Measurements from ENCODE around the gene MRPS5. TPM values are rescaled to one million over a fixed set of nuclear protein-coding genes. Genes with fewer than 3 reads are reported as not detected.

MRPS5 gene
- total RNA-seq, 1 donor from 2014 or later, result 75.2 TPM

GRCh38 chr2:95109260-95109659 lies 12.3 kb downstream of the MRPS5 start:
- Mint-ChIP-seq H3K27ac (no peak overlapping the region), H3K36me3 (peaks cover 21% of the 10 kb centered on the region), H3K9me3 (no peaks in the 10 kb centered on the region), H3K27me3 (ENCODE audit: insufficient read depth, low read depth) (no peaks in the 10 kb centered on the region), H3K4me1 (no peaks in the 10 kb centered on the region), H3K4me3 (no peak overlapping the region)
- Histone ChIP-seq H3K79me2 (ENCODE audit: low read depth) (no peaks in the 10 kb centered on the region), H3K36me3 (peaks cover 8% of the 10 kb centered on the region), H2AFZ (replicated peaks) (no peak overlapping the region), H3K9ac (no peak overlapping the region), H3K27ac (no peak overlapping the region), H3K4me2 (no peak overlapping the region), H4K20me1 (ENCODE audit: low read depth) (no peaks in the 10 kb centered on the region), H3K9me3 (ENCODE audit: low read depth) (no peaks in the 10 kb centered on the region), H3F3A (ENCODE audit: low read depth) (no peaks in the 10 kb centered on the region), H3K4me1 (no peaks in the 10 kb centered on the region), H3K4me3 (no peak overlapping the region), H3K27me3 (no peaks in the 10 kb centered on the region)
- TF ChIP-seq EZH2phosphoT487 (IDR thresholded peaks at IDR 0.05) (no peak), EZH2 (IDR thresholded peaks at IDR 0.05) (no peak)
- TF ChIP-seq, protein P1, sequence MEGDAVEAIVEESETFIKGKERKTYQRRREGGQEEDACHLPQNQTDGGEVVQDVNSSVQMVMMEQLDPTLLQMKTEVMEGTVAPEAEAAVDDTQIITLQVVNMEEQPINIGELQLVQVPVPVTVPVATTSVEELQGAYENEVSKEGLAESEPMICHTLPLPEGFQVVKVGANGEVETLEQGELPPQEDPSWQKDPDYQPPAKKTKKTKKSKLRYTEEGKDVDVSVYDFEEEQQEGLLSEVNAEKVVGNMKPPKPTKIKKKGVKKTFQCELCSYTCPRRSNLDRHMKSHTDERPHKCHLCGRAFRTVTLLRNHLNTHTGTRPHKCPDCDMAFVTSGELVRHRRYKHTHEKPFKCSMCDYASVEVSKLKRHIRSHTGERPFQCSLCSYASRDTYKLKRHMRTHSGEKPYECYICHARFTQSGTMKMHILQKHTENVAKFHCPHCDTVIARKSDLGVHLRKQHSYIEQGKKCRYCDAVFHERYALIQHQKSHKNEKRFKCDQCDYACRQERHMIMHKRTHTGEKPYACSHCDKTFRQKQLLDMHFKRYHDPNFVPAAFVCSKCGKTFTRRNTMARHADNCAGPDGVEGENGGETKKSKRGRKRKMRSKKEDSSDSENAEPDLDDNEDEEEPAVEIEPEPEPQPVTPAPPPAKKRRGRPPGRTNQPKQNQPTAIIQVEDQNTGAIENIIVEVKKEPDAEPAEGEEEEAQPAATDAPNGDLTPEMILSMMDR (IDR thresholded peaks at IDR 0.05), result no peak
- DNase-seq (ENCODE audit: low spot score), result no peak

DNA sequence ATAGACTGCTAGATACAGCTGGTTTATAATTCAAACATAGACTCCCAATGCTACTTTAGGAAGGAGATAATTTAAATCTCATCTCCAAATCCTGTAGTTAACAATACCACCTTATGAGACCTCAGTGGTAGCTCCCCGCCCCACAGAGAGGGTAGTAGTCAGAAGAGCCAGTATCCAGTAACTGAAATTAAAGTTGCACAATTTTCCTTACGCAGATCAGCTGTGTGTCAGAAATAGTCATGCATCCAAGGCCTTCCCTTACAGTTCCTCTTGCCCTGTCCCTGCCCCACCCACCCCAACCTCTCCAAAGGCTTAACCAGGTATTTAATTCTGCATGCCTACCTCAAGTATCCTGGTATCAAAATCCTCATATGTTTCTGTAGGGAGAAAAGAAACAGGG lies 15.5 kb downstream of the MRPS5 start:
- no peak overlapping the region for H3K4me2 ChIP-seq
- TF ChIP-seq, protein P1 (IDR thresholded peaks at IDR 0.05), result no peak
- TF ChIP-seq EZH2phosphoT487 (IDR thresholded peaks at IDR 0.05), result no peak
- H3K9ac ChIP-seq, result no peak overlapping the region
- no peaks in the 10 kb centered on the region for H3K4me1 ChIP-seq
- no peaks in the 10 kb centered on the region for H3K9me3 ChIP-seq (ENCODE audit: low read depth)
- no peak overlapping the region for H3K4me3 ChIP-seq
- Mint-ChIP-seq H3K4me3 (no peak overlapping the region), H3K9me3 (no peaks in the 10 kb centered on the region), H3K36me3 (peaks cover 23% of the 10 kb centered on the region), H3K27ac (no peak overlapping the region), H3K27me3 (ENCODE audit: insufficient read depth, low read depth) (no peaks in the 10 kb centered on the region), H3K4me1 (no peaks in the 10 kb centered on the region)
- H3K36me3 ChIP-seq, result peaks cover 21% of the 10 kb centered on the region
- H2AFZ ChIP-seq (replicated peaks), result no peak overlapping the region
- no peaks in the 10 kb centered on the region for H3K27me3 ChIP-seq
- DNase-seq (ENCODE audit: low spot score), result no peak
- no peak overlapping the region for H3K27ac ChIP-seq
- H3F3A ChIP-seq (ENCODE audit: low read depth), result no peaks in the 10 kb centered on the region
- H3K79me2 ChIP-seq (ENCODE audit: low read depth), result no peaks in the 10 kb centered on the region
- H4K20me1 ChIP-seq (ENCODE audit: low read depth), result no peaks in the 10 kb centered on the region

DNA sequence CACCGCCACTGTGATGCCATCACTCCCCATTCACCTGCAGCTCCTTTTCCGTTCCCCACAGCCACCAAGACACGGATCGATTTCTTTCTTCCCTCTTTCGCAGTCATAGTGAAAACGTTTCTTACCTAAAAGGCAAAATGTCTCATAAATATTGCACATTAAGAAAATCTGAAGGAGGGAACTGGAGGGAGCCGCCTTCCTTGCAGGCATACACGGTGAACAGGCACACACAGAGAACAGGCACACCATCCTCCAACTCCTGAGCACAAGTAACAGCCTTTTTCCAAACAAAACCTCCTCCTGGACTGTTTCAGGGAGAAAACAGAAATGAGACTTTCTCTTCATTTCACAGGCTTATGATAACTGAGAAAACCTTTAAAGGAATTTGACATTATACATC lies 17.0 kb downstream of the MRPS5 start:
- no peaks in the 10 kb centered on the region for H3K9me3 ChIP-seq (ENCODE audit: low read depth)
- no peaks in the 10 kb centered on the region for H3K79me2 ChIP-seq (ENCODE audit: low read depth)
- no peak for DNase-seq (ENCODE audit: low spot score)
- no peaks in the 10 kb centered on the region for H3K4me1 ChIP-seq
- no peak overlapping the region for H3K4me3 Mint-ChIP-seq
- H3K9me3 Mint-ChIP-seq, result no peaks in the 10 kb centered on the region
- H3K27me3 Mint-ChIP-seq (ENCODE audit: insufficient read depth, low read depth), result no peaks in the 10 kb centered on the region
- H3K9ac ChIP-seq, result no peak overlapping the region
- H3K27ac ChIP-seq, result no peak overlapping the region
- no peaks in the 10 kb centered on the region for H3F3A ChIP-seq (ENCODE audit: low read depth)
- no peak overlapping the region for H3K4me3 ChIP-seq
- no peak overlapping the region for H3K4me2 ChIP-seq
- peaks cover 27% of the 10 kb centered on the region for H3K36me3 Mint-ChIP-seq
- TF ChIP-seq EZH2phosphoT487 (IDR thresholded peaks at IDR 0.05) (no peak), EZH2 (IDR thresholded peaks at IDR 0.05) (no peak)
- TF ChIP-seq, protein P1 (IDR thresholded peaks at IDR 0.05), result no peak
- no peak overlapping the region for H2AFZ ChIP-seq (replicated peaks)
- no peaks in the 10 kb centered on the region for H3K4me1 Mint-ChIP-seq
- H3K36me3 ChIP-seq, result peaks cover 27% of the 10 kb centered on the region
- no peaks in the 10 kb centered on the region for H4K20me1 ChIP-seq (ENCODE audit: low read depth)
- H3K27ac Mint-ChIP-seq, result no peak overlapping the region
- H3K27me3 ChIP-seq, result no peaks in the 10 kb centered on the region
